GM23248 (cell line): Measurements from ENCODE around the gene ZNF865. TPM values are rescaled to one million over a fixed set of nuclear protein-coding genes. Genes with fewer than 3 reads are reported as not detected.

Experiments
- DNase-seq: peaks from one replicate; pipeline ENCODE4 v3.0.0-alpha.2; 2015
- H2AFZ ChIP-seq: fragments of 200-600 bp; sonication (generic); 2 replicates; pipeline ENCODE4 v1.6.1; 2016; ENCODE audit warnings: antibody characterized with exemption
- H3F3A ChIP-seq: fragments of 200-600 bp; sonication (generic); 2 replicates; pipeline ENCODE4 v1.6.1; 2016; ENCODE audit warnings: mild to moderate bottlenecking, antibody characterized with exemption, mixed run types; ENCODE audit not compliant: insufficient read depth
- H3K27ac ChIP-seq: fragments of 200-600 bp; sonication (generic); 2 replicates; pipeline ENCODE4 v1.5.1; 2016; ENCODE audit warnings: mild to moderate bottlenecking
- H3K27me3 ChIP-seq: fragments of 200-600 bp; sonication (generic); replicated peaks from 2 replicates; pipeline ENCODE4 v1.6.1; 2016; ENCODE audit warnings: mild to moderate bottlenecking; ENCODE audit not compliant: insufficient read depth
- H3K36me3 ChIP-seq: fragments of 200-600 bp; sonication (generic); 2 replicates; pipeline ENCODE4 v1.6.1; 2016; ENCODE audit warnings: low read depth, mild to moderate bottlenecking
- H3K4me1 ChIP-seq: fragments of 200-600 bp; sonication (generic); 2 replicates; pipeline ENCODE4 v1.6.1; 2016; ENCODE audit warnings: mild to moderate bottlenecking; ENCODE audit not compliant: insufficient read depth
- H3K4me2 ChIP-seq: fragments of 200-600 bp; sonication (generic); one replicate; pipeline ENCODE4 v1.6.1; 2016; ENCODE audit warnings: mild to moderate bottlenecking; ENCODE audit not compliant: unreplicated experiment
- H3K4me3 ChIP-seq: fragments of 200-600 bp; sonication (generic); 2 replicates; pipeline ENCODE4 v1.5.1; 2016; ENCODE audit warnings: mild to moderate bottlenecking
- H3K79me2 ChIP-seq: fragments of 200-600 bp; sonication (generic); 2 replicates; pipeline ENCODE4 v1.6.1; 2016; ENCODE audit warnings: mild to moderate bottlenecking; ENCODE audit not compliant: insufficient read depth
- H3K9ac ChIP-seq: fragments of 200-600 bp; sonication (generic); 2 replicates; pipeline ENCODE4 v1.6.1; 2016; ENCODE audit warnings: mild to moderate bottlenecking
- H3K9me2 ChIP-seq: fragments of 200-600 bp; sonication (generic); 2 replicates; pipeline ENCODE4 v1.6.1; 2016; ENCODE audit warnings: mixed run types, mild to moderate bottlenecking, moderate library complexity; ENCODE audit not compliant: insufficient read depth
- H3K9me3 ChIP-seq: fragments of 200-600 bp; sonication (generic); one replicate; pipeline ENCODE4 v1.6.1; 2017; ENCODE audit warnings: low read depth
- H4K20me1 ChIP-seq: fragments of 200-600 bp; sonication (generic); 2 replicates; pipeline ENCODE4 v1.6.0; 2016; ENCODE audit not compliant: insufficient read depth
- EZH2 ChIP-seq: fragments of 200-600 bp; sonication (generic); IDR thresholded peaks from 2 replicates; pipeline ENCODE4 v1.6.1; 2018; ENCODE audit warnings: antibody characterized with exemption, mild to moderate bottlenecking; ENCODE audit not compliant: insufficient read depth, poor library complexity, severe bottlenecking
- EZH2phosphoT487 ChIP-seq: fragments of 200-600 bp; sonication (generic); IDR thresholded peaks from 2 replicates; pipeline ENCODE4 v1.6.1; 2018; ENCODE audit warnings: antibody characterized with exemption, moderate library complexity, mild to moderate bottlenecking, low read depth; ENCODE audit not compliant: insufficient read depth
- WGBS, 2 experiments: methylation state at CpG; one replicate each; pipeline ENCODE4 v1.1.6; 2015 to 2017; ENCODE audit warnings: low lambda C conversion rate in 2 of 2, low coverage in 1 of 2; ENCODE audit errors: missing lambda C conversion rate in 2 of 2; 5-methylcytosine and 5-hydroxymethylcytosine counted together
- in situ Hi-C: fragments of 300-500 bp; cut with MboI; formaldehyde crosslinking; loops from 2 replicates; pipeline ENCODE4 v1.15.0; 2020
- polyA plus RNA-seq: library from polyadenylated mRNA; unstranded; fragments of >200 nt; fragmentation: Nextera tagmentation; extraction: Ambion mirVana; gene quantifications from 2 replicates; pipeline ENCODE4 v1.2.1, GENCODE V29; 2016
- total RNA-seq: library from RNA; depleted of rRNA; stranded (reverse); fragments of >200 nt; shearing (Covaris generic); gene quantifications from 2 replicates; pipeline ENCODE4 v1.2.3, GENCODE V29; 2014

ZNF865 gene
- total and polyA plus RNA-seq, 2 experiments from 2014 or later, result 0.21 to 1.3 TPM

GRCh38 chr19:55594996-55595545 lies 10.4 kb upstream of the ZNF865 start:
- Histone ChIP-seq H3F3A (0 out of 2 replicates have a peak, but pooled peaks cover 3% of the 10 kb centered on the region), H2AFZ (no peak overlapping the region), H3K9me3 (no peaks in the 10 kb centered on the region), H3K4me2 (no peak overlapping the region), H3K9ac (no peak overlapping the region), H3K36me3 (no peaks in the 10 kb centered on the region), H3K9me2 (no peaks in the 10 kb centered on the region), H3K27me3 (no peaks in the 10 kb centered on the region), H3K4me3 (no peak overlapping the region), H3K27ac (no peak overlapping the region), H4K20me1 (no peaks in the 10 kb centered on the region), H3K4me1 (no peaks in the 10 kb centered on the region), H3K79me2 (no peaks in the 10 kb centered on the region)
- no peak for DNase-seq
- in situ Hi-C loops, result no loop called here
- 76 to 79% methylated on average over 4 of the region's 4 CpGs for WGBS, 2 experiments
- TF ChIP-seq EZH2phosphoT487 (no peak), EZH2 (no peak)

GRCh38 chr19:55596304-55596703 lies 9.1 kb upstream of the ZNF865 start:
- Histone ChIP-seq H3K79me2 (peaks cover 8% of the 10 kb centered on the region), H3K9ac (no peak overlapping the region), H3K27ac (no peak overlapping the region), H3K9me3 (no peaks in the 10 kb centered on the region), H3K4me1 (0 out of 2 replicates have a peak, but pooled peaks cover 4% of the 10 kb centered on the region), H3K4me3 (no peak overlapping the region), H2AFZ (no peak overlapping the region), H3K4me2 (no peak overlapping the region), H3K36me3 (no peaks in the 10 kb centered on the region), H3F3A (0 out of 2 replicates have a peak, but pooled peaks cover 8% of the 10 kb centered on the region), H3K27me3 (no peaks in the 10 kb centered on the region), H3K9me2 (no peaks in the 10 kb centered on the region), H4K20me1 (no peaks in the 10 kb centered on the region)
- 88 to 100% methylated on average over 3 of the region's 3 CpGs for WGBS, 2 experiments
- DNase-seq, result no peak
- in situ Hi-C loops, result no loop called here
- no peak for TF ChIP-seq EZH2phosphoT487

GRCh38 chr19:55597501-55597921 lies 7.9 kb upstream of the ZNF865 start:
- no peak for DNase-seq
- H3F3A ChIP-seq, result 0 out of 2 replicates have a peak, but pooled peaks cover 9% of the 10 kb centered on the region
- H3K27ac ChIP-seq, result no peak overlapping the region
- WGBS, 2 experiments, result 96 to 99% methylated on average over 8 to 30 of the region's 30 CpGs
- no peaks in the 10 kb centered on the region for H4K20me1 ChIP-seq
- no peak for TF ChIP-seq EZH2
- no peak for TF ChIP-seq EZH2phosphoT487
- H3K9me2 ChIP-seq, result no peaks in the 10 kb centered on the region
- in situ Hi-C loops, result no loop called here
- no peak overlapping the region for H2AFZ ChIP-seq
- H3K36me3 ChIP-seq, result no peaks in the 10 kb centered on the region
- H3K79me2 ChIP-seq, result peaks cover 15% of the 10 kb centered on the region
- 0 out of 2 replicates have a peak, but pooled peaks cover 4% of the 10 kb centered on the region for H3K4me1 ChIP-seq
- H3K4me2 ChIP-seq, result no peak overlapping the region
- no peak overlapping the region for H3K4me3 ChIP-seq
- no peaks in the 10 kb centered on the region for H3K27me3 ChIP-seq
- no peak overlapping the region for H3K9ac ChIP-seq
- no peaks in the 10 kb centered on the region for H3K9me3 ChIP-seq

GRCh38 chr19:55598034-55598433 lies 7.4 kb upstream of the ZNF865 start:
- H3K4me1 ChIP-seq, result 0 out of 2 replicates have a peak, but pooled peaks cover 4% of the 10 kb centered on the region
- 0 out of 2 replicates have a peak, but pooled peaks cover 9% of the 10 kb centered on the region for H3F3A ChIP-seq
- no peak overlapping the region for H3K4me2 ChIP-seq
- no peaks in the 10 kb centered on the region for H4K20me1 ChIP-seq
- DNase-seq, result no peak
- H3K4me3 ChIP-seq, result no peak overlapping the region
- TF ChIP-seq EZH2phosphoT487 (no peak), EZH2 (no peak)
- no peak overlapping the region for H3K9ac ChIP-seq
- no peaks in the 10 kb centered on the region for H3K9me3 ChIP-seq
- no peak overlapping the region for H3K27ac ChIP-seq
- no peaks in the 10 kb centered on the region for H3K9me2 ChIP-seq
- in situ Hi-C loops, result no loop called here
- no peak overlapping the region for H2AFZ ChIP-seq
- H3K27me3 ChIP-seq, result no peaks in the 10 kb centered on the region
- H3K36me3 ChIP-seq, result no peaks in the 10 kb centered on the region
- peaks cover 15% of the 10 kb centered on the region for H3K79me2 ChIP-seq
- WGBS, 2 experiments, result 67 to 77% methylated on average over 9 of the region's 9 CpGs
